HEK293 (cell line): ENCODE results near the gene MEF2C.

Source experiments
- BCL11B ChIP-seq: fragments of 450-650 bp; formaldehyde crosslinking; IDR thresholded peaks from 2 replicates; pipeline ENCODE4 v1.5.1; 2016; ENCODE audit warnings: low read depth, missing biosample characterization, missing genetic modification characterization
- FEZF1 ChIP-seq: fragments of 450-650 bp; formaldehyde crosslinking; IDR thresholded peaks from 2 replicates; pipeline ENCODE4 v1.5.1; 2016; ENCODE audit warnings: missing biosample characterization, missing genetic modification characterization
- KLF10 ChIP-seq: fragments of 450-650 bp; IDR thresholded peaks from 2 replicates; pipeline ENCODE4 v1.5.1; 2018; ENCODE audit warnings: missing biosample characterization, mild to moderate bottlenecking, missing genetic modification characterization
- SCRT2 ChIP-seq: fragments of 450-650 bp; formaldehyde crosslinking; IDR thresholded peaks from 2 replicates; pipeline ENCODE4 v1.5.1; 2016; ENCODE audit warnings: missing biosample characterization, missing genetic modification characterization
- ZEB2 ChIP-seq: fragments of 450-650 bp; formaldehyde crosslinking; IDR thresholded peaks from 2 replicates; pipeline ENCODE4 v1.5.1; 2016; ENCODE audit warnings: missing biosample characterization, missing genetic modification characterization
- ZIC2 ChIP-seq: fragments of 450-650 bp; formaldehyde crosslinking; IDR thresholded peaks from 2 replicates; pipeline ENCODE4 v1.5.1; 2016; ENCODE audit warnings: missing biosample characterization, missing genetic modification characterization
- ZNF2 ChIP-seq: fragments of 450-650 bp; formaldehyde crosslinking; IDR thresholded peaks from 2 replicates; pipeline ENCODE4 v1.5.1; 2016; ENCODE audit warnings: missing biosample characterization, missing genetic modification characterization
- ZNF335 ChIP-seq: fragments of 450-650 bp; formaldehyde crosslinking; conservative IDR thresholded peaks from 2 replicates; pipeline ENCODE4 v1.5.1; 2016; ENCODE audit warnings: missing biosample characterization, missing genetic modification characterization
- ZNF362 ChIP-seq: fragments of 450-650 bp; formaldehyde crosslinking; IDR thresholded peaks from 2 replicates; pipeline ENCODE4 v1.5.1; 2016; ENCODE audit warnings: missing biosample characterization, missing genetic modification characterization
- ZNF394 ChIP-seq: fragments of 450-650 bp; formaldehyde crosslinking; IDR thresholded peaks from 2 replicates; pipeline ENCODE4 v1.5.1; 2016; ENCODE audit warnings: missing biosample characterization, missing genetic modification characterization, mild to moderate bottlenecking, moderate library complexity, borderline replicate concordance
- ZNF423 ChIP-seq: fragments of 450-650 bp; formaldehyde crosslinking; IDR thresholded peaks from 2 replicates; pipeline ENCODE4 v1.5.1; 2016; ENCODE audit warnings: missing biosample characterization, missing genetic modification characterization
- ZNF629 ChIP-seq: fragments of 450-650 bp; formaldehyde crosslinking; IDR thresholded peaks from 2 replicates; pipeline ENCODE4 v1.5.1; 2017; ENCODE audit warnings: missing biosample characterization, missing genetic modification characterization
- ZNF660 ChIP-seq: fragments of 450-650 bp; IDR thresholded peaks from 2 replicates; pipeline ENCODE4 v1.5.1; 2018; ENCODE audit warnings: missing biosample characterization, mild to moderate bottlenecking, missing genetic modification characterization
- ZNF747 ChIP-seq: fragments of 450-650 bp; formaldehyde crosslinking; IDR thresholded peaks from 2 replicates; pipeline ENCODE4 v1.5.1; 2016; ENCODE audit warnings: missing biosample characterization, missing genetic modification characterization
- ZNF785 ChIP-seq: fragments of 450-650 bp; formaldehyde crosslinking; IDR thresholded peaks from 2 replicates; pipeline ENCODE4 v1.5.1; 2016; ENCODE audit warnings: missing biosample characterization, missing genetic modification characterization
- ZSCAN30 ChIP-seq: fragments of 450-650 bp; IDR thresholded peaks from 2 replicates; pipeline ENCODE4 v1.5.1; 2018; ENCODE audit warnings: missing biosample characterization, mild to moderate bottlenecking, missing genetic modification characterization, moderate library complexity
- TF ChIP-seq, protein P1 (sequence below): fragments of 450-650 bp; formaldehyde crosslinking; IDR thresholded peaks from 2 replicates; pipeline ENCODE4 v1.5.1; 2016; ENCODE audit warnings: missing biosample characterization, missing genetic modification characterization
- TF ChIP-seq, protein P2 (sequence below): fragments of 450-650 bp; formaldehyde crosslinking; optimal IDR thresholded peaks from 2 replicates; pipeline ENCODE3; 2016; ENCODE audit warnings: missing biosample characterization, mild to moderate bottlenecking, missing genetic modification characterization
- TF ChIP-seq, protein P3 (sequence below): fragments of 450-650 bp; formaldehyde crosslinking; conservative IDR thresholded peaks from 2 replicates; pipeline ENCODE4 v1.5.1; 2016; ENCODE audit warnings: low read depth, missing biosample characterization, missing genetic modification characterization
- TF ChIP-seq, protein P4 (sequence below): fragments of 450-650 bp; formaldehyde crosslinking; IDR thresholded peaks from 2 replicates; pipeline ENCODE4 v1.5.1; 2016; ENCODE audit warnings: missing biosample characterization, missing genetic modification characterization
- TF ChIP-seq, protein P5 (sequence below): fragments of 450-650 bp; formaldehyde crosslinking; IDR thresholded peaks from 2 replicates; pipeline ENCODE4 v1.5.1; 2016; ENCODE audit warnings: missing biosample characterization, missing genetic modification characterization
- TF ChIP-seq, protein P6 (sequence below): fragments of 450-650 bp; formaldehyde crosslinking; IDR thresholded peaks from 2 replicates; pipeline ENCODE4 v1.5.1; 2017; ENCODE audit warnings: missing biosample characterization, missing genetic modification characterization

MEF2C gene

DNA sequence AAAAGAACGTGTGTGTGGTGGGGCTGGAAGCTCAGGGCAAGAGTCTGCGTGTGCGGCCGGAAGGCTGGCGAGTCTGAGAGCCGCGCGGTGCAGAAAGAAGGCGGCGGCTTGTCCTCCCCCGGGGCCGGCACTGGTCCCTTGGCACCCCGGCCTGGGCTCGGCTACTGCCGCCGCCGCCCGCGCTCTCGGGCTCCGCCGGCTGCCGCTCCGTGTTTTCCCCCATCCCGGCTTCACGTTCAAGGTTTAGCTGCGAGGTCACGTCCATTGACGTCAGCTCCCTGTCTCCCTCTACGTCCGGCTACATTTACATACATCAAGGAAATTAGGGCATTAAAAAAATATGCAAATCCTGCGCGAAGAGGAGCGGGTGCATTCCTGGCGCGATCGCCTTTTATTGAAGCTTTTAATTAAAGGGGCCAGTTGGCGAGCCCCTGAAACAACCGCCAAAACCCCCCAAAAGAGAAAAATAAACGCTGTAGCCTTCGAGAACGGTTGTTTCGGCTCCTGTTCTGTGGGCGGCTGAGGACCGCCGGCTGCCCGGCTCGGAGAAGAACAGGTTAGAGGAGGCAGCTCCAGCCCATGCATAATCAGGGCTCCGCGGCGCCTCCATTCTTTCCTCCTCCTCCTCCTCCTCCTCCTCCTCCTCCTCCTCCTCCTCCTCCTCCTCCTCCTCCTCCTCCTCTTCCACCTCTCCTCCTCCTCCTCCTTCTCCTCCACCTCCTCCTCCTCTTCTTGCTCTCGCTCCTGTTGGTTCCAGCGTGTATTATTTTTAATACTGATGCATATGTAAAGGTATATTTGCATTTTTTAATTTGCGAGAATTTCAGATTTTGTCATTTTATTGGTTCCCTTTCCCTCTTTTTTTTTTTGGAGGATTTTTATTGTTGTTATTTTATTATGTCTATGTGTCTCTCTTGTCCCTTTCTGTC, 207.0 kb downstream of the MEF2C start (continued):
- peak; percentile 92 for TF ChIP-seq ZNF362 (tag by site-specific recombination)
- 0 out of 2 replicates have a peak, but pooled peaks have one; percentile 1 for TF ChIP-seq SCRT2 (tag by site-specific recombination)
- TF ChIP-seq, protein P1, sequence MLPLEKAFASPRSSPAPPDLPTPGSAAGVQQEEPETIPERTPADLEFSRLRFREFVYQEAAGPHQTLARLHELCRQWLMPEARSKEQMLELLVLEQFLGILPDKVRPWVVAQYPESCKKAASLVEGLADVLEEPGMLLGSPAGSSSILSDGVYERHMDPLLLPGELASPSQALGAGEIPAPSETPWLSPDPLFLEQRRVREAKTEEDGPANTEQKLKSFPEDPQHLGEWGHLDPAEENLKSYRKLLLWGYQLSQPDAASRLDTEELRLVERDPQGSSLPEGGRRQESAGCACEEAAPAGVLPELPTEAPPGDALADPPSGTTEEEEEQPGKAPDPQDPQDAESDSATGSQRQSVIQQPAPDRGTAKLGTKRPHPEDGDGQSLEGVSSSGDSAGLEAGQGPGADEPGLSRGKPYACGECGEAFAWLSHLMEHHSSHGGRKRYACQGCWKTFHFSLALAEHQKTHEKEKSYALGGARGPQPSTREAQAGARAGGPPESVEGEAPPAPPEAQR (tag by site-specific recombination) = no peak
- TF ChIP-seq, protein P2, sequence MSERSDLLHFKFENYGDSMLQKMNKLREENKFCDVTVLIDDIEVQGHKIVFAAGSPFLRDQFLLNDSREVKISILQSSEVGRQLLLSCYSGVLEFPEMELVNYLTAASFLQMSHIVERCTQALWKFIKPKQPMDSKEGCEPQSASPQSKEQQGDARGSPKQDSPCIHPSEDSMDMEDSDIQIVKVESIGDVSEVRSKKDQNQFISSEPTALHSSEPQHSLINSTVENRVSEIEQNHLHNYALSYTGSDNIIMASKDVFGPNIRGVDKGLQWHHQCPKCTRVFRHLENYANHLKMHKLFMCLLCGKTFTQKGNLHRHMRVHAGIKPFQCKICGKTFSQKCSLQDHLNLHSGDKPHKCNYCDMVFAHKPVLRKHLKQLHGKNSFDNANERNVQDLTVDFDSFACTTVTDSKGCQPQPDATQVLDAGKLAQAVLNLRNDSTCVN (tag by site-specific recombination) = peak; percentile 81
- TF ChIP-seq BCL11B (tag by site-specific recombination) = no peak
- peak; percentile 49; the same call in 1 of the 2 replicates for TF ChIP-seq ZSCAN30 (tag by site-specific recombination)
- TF ChIP-seq, protein P3, sequence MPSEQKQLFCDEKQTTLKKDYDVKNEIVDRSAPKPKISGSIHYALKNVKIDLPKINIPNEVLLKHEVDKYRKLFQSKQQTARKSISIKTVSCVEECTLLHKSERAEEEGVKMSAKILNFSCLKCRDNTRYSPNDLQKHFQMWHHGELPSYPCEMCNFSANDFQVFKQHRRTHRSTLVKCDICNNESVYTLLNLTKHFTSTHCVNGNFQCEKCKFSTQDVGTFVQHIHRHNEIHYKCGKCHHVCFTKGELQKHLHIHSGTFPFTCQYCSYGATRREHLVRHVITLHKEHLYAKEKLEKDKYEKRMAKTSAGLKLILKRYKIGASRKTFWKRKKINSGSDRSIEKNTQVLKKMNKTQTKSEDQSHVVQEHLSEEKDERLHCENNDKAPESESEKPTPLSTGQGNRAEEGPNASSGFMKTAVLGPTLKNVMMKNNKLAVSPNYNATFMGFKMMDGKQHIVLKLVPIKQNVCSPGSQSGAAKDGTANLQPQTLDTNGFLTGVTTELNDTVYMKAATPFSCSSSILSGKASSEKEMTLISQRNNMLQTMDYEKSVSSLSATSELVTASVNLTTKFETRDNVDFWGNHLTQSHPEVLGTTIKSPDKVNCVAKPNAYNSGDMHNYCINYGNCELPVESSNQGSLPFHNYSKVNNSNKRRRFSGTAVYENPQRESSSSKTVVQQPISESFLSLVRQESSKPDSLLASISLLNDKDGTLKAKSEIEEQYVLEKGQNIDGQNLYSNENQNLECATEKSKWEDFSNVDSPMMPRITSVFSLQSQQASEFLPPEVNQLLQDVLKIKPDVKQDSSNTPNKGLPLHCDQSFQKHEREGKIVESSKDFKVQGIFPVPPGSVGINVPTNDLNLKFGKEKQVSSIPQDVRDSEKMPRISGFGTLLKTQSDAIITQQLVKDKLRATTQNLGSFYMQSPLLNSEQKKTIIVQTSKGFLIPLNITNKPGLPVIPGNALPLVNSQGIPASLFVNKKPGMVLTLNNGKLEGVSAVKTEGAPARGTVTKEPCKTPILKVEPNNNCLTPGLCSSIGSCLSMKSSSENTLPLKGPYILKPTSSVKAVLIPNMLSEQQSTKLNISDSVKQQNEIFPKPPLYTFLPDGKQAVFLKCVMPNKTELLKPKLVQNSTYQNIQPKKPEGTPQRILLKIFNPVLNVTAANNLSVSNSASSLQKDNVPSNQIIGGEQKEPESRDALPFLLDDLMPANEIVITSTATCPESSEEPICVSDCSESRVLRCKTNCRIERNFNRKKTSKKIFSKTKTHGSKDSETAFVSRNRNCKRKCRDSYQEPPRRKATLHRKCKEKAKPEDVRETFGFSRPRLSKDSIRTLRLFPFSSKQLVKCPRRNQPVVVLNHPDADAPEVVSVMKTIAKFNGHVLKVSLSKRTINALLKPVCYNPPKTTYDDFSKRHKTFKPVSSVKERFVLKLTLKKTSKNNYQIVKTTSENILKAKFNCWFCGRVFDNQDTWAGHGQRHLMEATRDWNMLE (tag by site-specific recombination) = no peak
- no peak for TF ChIP-seq ZEB2 (tag by site-specific recombination)
- peak; percentile 76 for TF ChIP-seq ZNF335 (tag by site-specific recombination)
- no peak for TF ChIP-seq ZNF747
- TF ChIP-seq, protein P4, sequence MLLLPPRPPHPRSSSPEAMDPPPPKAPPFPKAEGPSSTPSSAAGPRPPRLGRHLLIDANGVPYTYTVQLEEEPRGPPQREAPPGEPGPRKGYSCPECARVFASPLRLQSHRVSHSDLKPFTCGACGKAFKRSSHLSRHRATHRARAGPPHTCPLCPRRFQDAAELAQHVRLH = peak; percentile 67; the same call in 1 of the 2 replicates
- 0 out of 2 replicates have a peak, but pooled peaks have one; percentile 27 for TF ChIP-seq ZNF2 (tag by site-specific recombination)
- peak; percentile 81 for TF ChIP-seq KLF10 (tag by site-specific recombination)
- peak; percentile 97 for TF ChIP-seq ZNF629
- TF ChIP-seq ZIC2 (tag by site-specific recombination) = no peak
- peak; percentile 84 for TF ChIP-seq FEZF1 (tag by site-specific recombination)
- TF ChIP-seq, protein P5, sequence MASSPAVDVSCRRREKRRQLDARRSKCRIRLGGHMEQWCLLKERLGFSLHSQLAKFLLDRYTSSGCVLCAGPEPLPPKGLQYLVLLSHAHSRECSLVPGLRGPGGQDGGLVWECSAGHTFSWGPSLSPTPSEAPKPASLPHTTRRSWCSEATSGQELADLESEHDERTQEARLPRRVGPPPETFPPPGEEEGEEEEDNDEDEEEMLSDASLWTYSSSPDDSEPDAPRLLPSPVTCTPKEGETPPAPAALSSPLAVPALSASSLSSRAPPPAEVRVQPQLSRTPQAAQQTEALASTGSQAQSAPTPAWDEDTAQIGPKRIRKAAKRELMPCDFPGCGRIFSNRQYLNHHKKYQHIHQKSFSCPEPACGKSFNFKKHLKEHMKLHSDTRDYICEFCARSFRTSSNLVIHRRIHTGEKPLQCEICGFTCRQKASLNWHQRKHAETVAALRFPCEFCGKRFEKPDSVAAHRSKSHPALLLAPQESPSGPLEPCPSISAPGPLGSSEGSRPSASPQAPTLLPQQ = peak; percentile 74
- peak; percentile 48; the same call in 1 of the 2 replicates for TF ChIP-seq ZNF394
- no peak for TF ChIP-seq ZNF785 (tag by site-specific recombination)
- TF ChIP-seq ZNF660 = peak; percentile 88
- TF ChIP-seq, protein P6, sequence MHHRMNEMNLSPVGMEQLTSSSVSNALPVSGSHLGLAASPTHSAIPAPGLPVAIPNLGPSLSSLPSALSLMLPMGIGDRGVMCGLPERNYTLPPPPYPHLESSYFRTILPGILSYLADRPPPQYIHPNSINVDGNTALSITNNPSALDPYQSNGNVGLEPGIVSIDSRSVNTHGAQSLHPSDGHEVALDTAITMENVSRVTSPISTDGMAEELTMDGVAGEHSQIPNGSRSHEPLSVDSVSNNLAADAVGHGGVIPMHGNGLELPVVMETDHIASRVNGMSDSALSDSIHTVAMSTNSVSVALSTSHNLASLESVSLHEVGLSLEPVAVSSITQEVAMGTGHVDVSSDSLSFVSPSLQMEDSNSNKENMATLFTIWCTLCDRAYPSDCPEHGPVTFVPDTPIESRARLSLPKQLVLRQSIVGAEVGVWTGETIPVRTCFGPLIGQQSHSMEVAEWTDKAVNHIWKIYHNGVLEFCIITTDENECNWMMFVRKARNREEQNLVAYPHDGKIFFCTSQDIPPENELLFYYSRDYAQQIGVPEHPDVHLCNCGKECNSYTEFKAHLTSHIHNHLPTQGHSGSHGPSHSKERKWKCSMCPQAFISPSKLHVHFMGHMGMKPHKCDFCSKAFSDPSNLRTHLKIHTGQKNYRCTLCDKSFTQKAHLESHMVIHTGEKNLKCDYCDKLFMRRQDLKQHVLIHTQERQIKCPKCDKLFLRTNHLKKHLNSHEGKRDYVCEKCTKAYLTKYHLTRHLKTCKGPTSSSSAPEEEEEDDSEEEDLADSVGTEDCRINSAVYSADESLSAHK = no peak
- TF ChIP-seq ZNF423 (tag by site-specific recombination) = 0 out of 2 replicates have a peak, but pooled peaks have one; percentile 33
- TF ChIP-seq, all 188 proteins: peak for 50
